Measurements from ENCODE around the gene GRIN3A.

GRIN3A gene

DNA sequence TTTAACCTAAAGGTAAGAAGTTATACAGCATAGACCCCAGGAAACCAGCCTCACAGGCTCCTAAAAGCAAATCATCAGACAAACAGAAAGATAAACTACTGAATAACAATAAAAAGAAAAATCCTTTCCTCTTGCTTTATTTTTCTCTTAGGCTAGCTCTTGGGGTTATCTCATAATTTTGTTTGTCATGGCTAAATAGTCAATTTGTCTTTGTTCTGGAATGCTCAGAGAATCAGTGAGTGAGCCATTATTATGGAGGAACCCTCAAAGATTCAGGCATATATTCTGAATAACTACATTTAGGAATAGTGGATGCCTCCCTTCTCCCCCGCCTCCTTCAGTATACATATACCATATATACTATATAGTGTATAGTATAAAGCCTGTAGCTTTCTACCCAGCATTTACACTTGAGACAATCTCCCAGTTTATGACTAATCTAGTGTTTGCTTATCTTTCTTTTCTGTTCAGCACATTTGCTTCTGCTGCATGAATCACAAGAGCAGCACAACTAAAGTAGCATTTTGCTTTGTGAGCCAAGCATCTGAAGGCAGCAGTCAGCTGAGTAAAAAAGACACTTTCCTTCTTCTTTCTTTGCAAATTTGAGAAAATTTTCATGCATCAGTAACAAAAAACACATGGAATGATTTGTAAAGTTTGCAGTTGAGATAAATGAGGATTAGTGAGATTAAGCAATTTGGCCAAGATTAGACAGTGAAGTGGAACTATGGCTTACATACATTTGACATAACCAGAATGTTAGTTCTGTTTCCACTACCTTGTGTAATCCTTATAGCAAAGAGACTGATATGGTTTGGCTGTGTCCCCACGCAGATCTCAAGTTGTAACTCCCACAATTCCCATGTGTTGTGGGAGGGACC is 98.4 kb downstream of the GRIN3A start:
- H3K27ac ChIP-seq (ENCODE audit: low read depth, low read length), result no peak overlapping the region
- TF ChIP-seq, protein P1, sequence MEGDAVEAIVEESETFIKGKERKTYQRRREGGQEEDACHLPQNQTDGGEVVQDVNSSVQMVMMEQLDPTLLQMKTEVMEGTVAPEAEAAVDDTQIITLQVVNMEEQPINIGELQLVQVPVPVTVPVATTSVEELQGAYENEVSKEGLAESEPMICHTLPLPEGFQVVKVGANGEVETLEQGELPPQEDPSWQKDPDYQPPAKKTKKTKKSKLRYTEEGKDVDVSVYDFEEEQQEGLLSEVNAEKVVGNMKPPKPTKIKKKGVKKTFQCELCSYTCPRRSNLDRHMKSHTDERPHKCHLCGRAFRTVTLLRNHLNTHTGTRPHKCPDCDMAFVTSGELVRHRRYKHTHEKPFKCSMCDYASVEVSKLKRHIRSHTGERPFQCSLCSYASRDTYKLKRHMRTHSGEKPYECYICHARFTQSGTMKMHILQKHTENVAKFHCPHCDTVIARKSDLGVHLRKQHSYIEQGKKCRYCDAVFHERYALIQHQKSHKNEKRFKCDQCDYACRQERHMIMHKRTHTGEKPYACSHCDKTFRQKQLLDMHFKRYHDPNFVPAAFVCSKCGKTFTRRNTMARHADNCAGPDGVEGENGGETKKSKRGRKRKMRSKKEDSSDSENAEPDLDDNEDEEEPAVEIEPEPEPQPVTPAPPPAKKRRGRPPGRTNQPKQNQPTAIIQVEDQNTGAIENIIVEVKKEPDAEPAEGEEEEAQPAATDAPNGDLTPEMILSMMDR (IDR thresholded peaks at IDR 0.05; ENCODE audit: insufficient read depth, low read length, poor library complexity, severe bottlenecking), result no peak
- no peak for TF ChIP-seq EZH2phosphoT487 (conservative IDR thresholded peaks at IDR 0.05; ENCODE audit: low read length)

DNA sequence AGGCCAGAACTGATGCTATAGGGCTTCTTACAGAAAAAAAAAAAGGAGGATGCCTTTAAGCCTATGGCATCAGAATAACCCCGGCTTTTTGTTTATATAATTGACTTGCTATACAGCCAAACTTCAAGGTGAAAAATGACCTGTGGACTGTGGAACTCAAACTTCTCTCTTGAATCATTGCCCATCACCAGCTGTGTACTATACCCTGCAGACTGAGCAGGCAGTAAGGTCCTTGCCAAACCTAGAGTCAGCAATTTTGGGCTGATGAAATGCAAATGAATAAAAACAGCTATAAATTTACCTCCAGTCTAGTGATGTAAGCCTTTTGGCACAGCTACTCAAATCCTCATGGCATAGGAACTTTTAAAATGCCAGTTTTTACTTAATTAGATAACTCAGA is 99.1 kb downstream of the GRIN3A start:
- Histone ChIP-seq H3K79me2 (ENCODE audit: insufficient read depth, low read length) (no peaks in the 10 kb centered on the region), H3K9me3 (ENCODE audit: insufficient read depth, low read length) (no peaks in the 10 kb centered on the region), H3K9ac (ENCODE audit: low read length) (no peak overlapping the region), H3K9me2 (replicated peaks; ENCODE audit: insufficient read depth, low read length) (no peaks in the 10 kb centered on the region), H3K4me2 (ENCODE audit: low read depth, low read length, poor library complexity, severe bottlenecking) (no peak overlapping the region), H3K36me3 (ENCODE audit: low read length) (no peaks in the 10 kb centered on the region), H3F3A (ENCODE audit: insufficient read depth) (no peaks in the 10 kb centered on the region), H3K4me3 (ENCODE audit: insufficient read depth, low read length, poor library complexity, severe bottlenecking) (no peak overlapping the region), H4K20me1 (ENCODE audit: low read depth, low read length) (no peaks in the 10 kb centered on the region), H3K27me3 (ENCODE audit: low read length) (no peaks in the 10 kb centered on the region), H2AFZ (ENCODE audit: low read depth, low read length, severe bottlenecking) (no peak overlapping the region), H3K27ac (ENCODE audit: low read depth, low read length) (no peak overlapping the region)
- no peak for TF ChIP-seq EZH2phosphoT487 (conservative IDR thresholded peaks at IDR 0.05; ENCODE audit: low read length)
- TF ChIP-seq, protein P1 (IDR thresholded peaks at IDR 0.05; ENCODE audit: insufficient read depth, low read length, poor library complexity, severe bottlenecking), result no peak

More for the DNA sequence above, 98.4 kb downstream of the GRIN3A start:
- no peaks in the 10 kb centered on the region for H4K20me1 ChIP-seq (ENCODE audit: low read depth, low read length)
- H3F3A ChIP-seq (ENCODE audit: insufficient read depth), result no peaks in the 10 kb centered on the region
- no peaks in the 10 kb centered on the region for H3K79me2 ChIP-seq (ENCODE audit: insufficient read depth, low read length)
- H3K36me3 ChIP-seq (ENCODE audit: low read length), result no peaks in the 10 kb centered on the region
- no peak overlapping the region for H3K9ac ChIP-seq (ENCODE audit: low read length)
- H3K27me3 ChIP-seq (ENCODE audit: low read length), result no peaks in the 10 kb centered on the region
- H3K9me2 ChIP-seq (replicated peaks; ENCODE audit: insufficient read depth, low read length), result no peaks in the 10 kb centered on the region
- H2AFZ ChIP-seq (ENCODE audit: low read depth, low read length, severe bottlenecking), result no peak overlapping the region
- no peak overlapping the region for H3K4me3 ChIP-seq (ENCODE audit: insufficient read depth, low read length, poor library complexity, severe bottlenecking)
- no peak overlapping the region for H3K4me2 ChIP-seq (ENCODE audit: low read depth, low read length, poor library complexity, severe bottlenecking)
- no peaks in the 10 kb centered on the region for H3K9me3 ChIP-seq (ENCODE audit: insufficient read depth, low read length)

DNA sequence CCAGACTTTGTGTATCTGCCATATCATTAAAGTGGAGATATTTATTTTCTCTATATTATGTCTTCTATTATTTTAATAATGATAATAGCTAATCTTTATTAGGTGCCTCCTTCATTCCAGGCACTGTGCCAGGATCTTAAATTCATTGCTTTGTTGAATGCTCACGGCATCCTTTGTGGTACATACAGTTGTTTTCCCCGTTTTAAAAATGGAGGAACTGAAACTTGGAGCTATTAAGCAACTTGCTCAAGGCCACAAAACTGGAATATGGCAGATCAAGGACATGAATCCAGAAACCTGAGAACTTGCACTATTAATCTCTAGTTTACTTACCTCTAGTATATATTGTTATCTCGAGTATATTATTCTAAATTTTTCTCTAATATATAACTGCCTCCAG is 102.2 kb downstream of the GRIN3A start:
- Histone ChIP-seq H3F3A (ENCODE audit: insufficient read depth) (no peaks in the 10 kb centered on the region), H4K20me1 (ENCODE audit: low read depth, low read length) (no peaks in the 10 kb centered on the region), H3K4me3 (ENCODE audit: insufficient read depth, low read length, poor library complexity, severe bottlenecking) (no peak overlapping the region), H3K9me3 (ENCODE audit: insufficient read depth, low read length) (no peaks in the 10 kb centered on the region), H3K9ac (ENCODE audit: low read length) (no peak overlapping the region), H3K36me3 (ENCODE audit: low read length) (no peaks in the 10 kb centered on the region), H3K4me2 (ENCODE audit: low read depth, low read length, poor library complexity, severe bottlenecking) (no peak overlapping the region), H2AFZ (ENCODE audit: low read depth, low read length, severe bottlenecking) (no peak overlapping the region), H3K27ac (ENCODE audit: low read depth, low read length) (no peak overlapping the region), H3K27me3 (ENCODE audit: low read length) (no peaks in the 10 kb centered on the region), H3K9me2 (replicated peaks; ENCODE audit: insufficient read depth, low read length) (no peaks in the 10 kb centered on the region), H3K79me2 (ENCODE audit: insufficient read depth, low read length) (no peaks in the 10 kb centered on the region)
- no peak for TF ChIP-seq EZH2phosphoT487 (conservative IDR thresholded peaks at IDR 0.05; ENCODE audit: low read length)
- TF ChIP-seq, protein P1 (IDR thresholded peaks at IDR 0.05; ENCODE audit: insufficient read depth, low read length, poor library complexity, severe bottlenecking), result no peak
